NCI-H446 treated with DMSO at 0.1 percent for 48 hours (cell line): Measurements from ENCODE around the gene KLHDC7A.
"Not testable (repeated sequence)": the region's sequence is repeated elsewhere in the genome, so short reads cannot be mapped to it uniquely, and the experiment has no call there.

Experiments used
- DNase-seq: peaks from one replicate; lab custom pipeline; 2025; lab: John Stamatoyannopoulos, UW

The KLHDC7A gene

GRCh38 chr1:18480315-18481189 lies at the start of gene KLHDC7A:
TSS of gene KLHDC7A (plus strand) at chr1:18480930. CDS start at chr1:18480982, 52 bp downstream.
- no peak for DNase-seq

- DNase-seq: no peak
Observed at GRCh38 chr1:18434041-18434440, 46.7 kb upstream of the KLHDC7A start.

GRCh38 chr1:18440385-18441226 lies 40.1 kb upstream of the KLHDC7A start:
- DNase-seq: no peak

GRCh38 chr1:18443587-18444520 lies 36.9 kb upstream of the KLHDC7A start:
- no peak for DNase-seq

GRCh38 chr1:18444563-18444962 lies 36.2 kb upstream of the KLHDC7A start:
- DNase-seq: no peak

- no peak for DNase-seq
Observed at GRCh38 chr1:18446751-18447150, 34.0 kb upstream of the KLHDC7A start.

GRCh38 chr1:18447509-18448220 lies 33.1 kb upstream of the KLHDC7A start:
- DNase-seq: no peak

- DNase-seq: no peak
Observed at GRCh38 chr1:18448889-18449288, 31.8 kb upstream of the KLHDC7A start.

GRCh38 chr1:18452550-18452949 lies 28.2 kb upstream of the KLHDC7A start:
- DNase-seq: peak; percentile 18

- DNase-seq: no peak
Observed at GRCh38 chr1:18458133-18459092, 22.3 kb upstream of the KLHDC7A start.

- DNase-seq: no peak
Observed at GRCh38 chr1:18461656-18462055, 19.1 kb upstream of the KLHDC7A start.

GRCh38 chr1:18462517-18462916 lies 18.2 kb upstream of the KLHDC7A start:
- not testable (repeated sequence) for DNase-seq

- no peak for DNase-seq
Observed at GRCh38 chr1:18463063-18463462, 17.7 kb upstream of the KLHDC7A start.

- DNase-seq: no peak
Observed at GRCh38 chr1:18463984-18464664, 16.6 kb upstream of the KLHDC7A start.

- no peak for DNase-seq
Observed at GRCh38 chr1:18464665-18465050, 16.1 kb upstream of the KLHDC7A start.

- no peak for DNase-seq
Observed at GRCh38 chr1:18466676-18467075, 14.1 kb upstream of the KLHDC7A start.

GRCh38 chr1:18468570-18468969 lies 12.2 kb upstream of the KLHDC7A start:
- DNase-seq: no peak

- no peak for DNase-seq
Observed at GRCh38 chr1:18469514-18469913, 11.2 kb upstream of the KLHDC7A start.

GRCh38 chr1:18470671-18471355 lies 9.9 kb upstream of the KLHDC7A start:
- DNase-seq: no peak
